GM21381 (cell line): ENCODE data around the gene GALNT18.

ENCODE experiments used
- ATAC-seq: cut with Tn5 transposase; IDR thresholded peaks from one replicate; pipeline ENCODE4 v1.9.1; 2021; ENCODE audit warnings: mild to moderate bottlenecking, moderate library complexity; ENCODE audit not compliant: unreplicated experiment

GALNT18 gene

GRCh38 chr11:11320825-11321224 is 301.0 kb downstream of the GALNT18 start:
- ATAC-seq, result no peak

- ATAC-seq, result no peak
These were observed 302.8 kb downstream of the GALNT18 start for GRCh38 chr11:11318961-11319360.

- no peak for ATAC-seq
These were observed 303.3 kb downstream of the GALNT18 start for GRCh38 chr11:11318461-11318860.

GRCh38 chr11:11316651-11317230 is 305.1 kb downstream of the GALNT18 start:
- no peak for ATAC-seq

- ATAC-seq, result no peak
These were observed 307.7 kb downstream of the GALNT18 start for GRCh38 chr11:11313902-11314692.

- no peak for ATAC-seq
These were observed 308.4 kb downstream of the GALNT18 start for GRCh38 chr11:11313426-11313825.

GRCh38 chr11:11312738-11313137 is 309.1 kb downstream of the GALNT18 start:
- no peak for ATAC-seq

GRCh38 chr11:11311169-11311568 is 310.6 kb downstream of the GALNT18 start:
- ATAC-seq, result no peak

GRCh38 chr11:11309906-11310305 is 311.9 kb downstream of the GALNT18 start:
- ATAC-seq, result no peak

GRCh38 chr11:11308249-11308648 is 313.6 kb downstream of the GALNT18 start:
- ATAC-seq, result no peak

GRCh38 chr11:11306855-11307254 is 314.9 kb downstream of the GALNT18 start:
- ATAC-seq, result no peak

- no peak for ATAC-seq
These were observed 317.3 kb downstream of the GALNT18 start for GRCh38 chr11:11304550-11304949.

- ATAC-seq, result no peak
These were observed 319.2 kb downstream of the GALNT18 start for GRCh38 chr11:11302565-11302964.

- ATAC-seq, result no peak
These were observed 320.6 kb downstream of the GALNT18 start for GRCh38 chr11:11301212-11301611.

- no peak for ATAC-seq
These were observed 324.2 kb downstream of the GALNT18 start for GRCh38 chr11:11297578-11297977.

GRCh38 chr11:11296434-11296833 is 325.4 kb downstream of the GALNT18 start:
- ATAC-seq, result no peak

- no peak for ATAC-seq
These were observed 327.3 kb downstream of the GALNT18 start for GRCh38 chr11:11294551-11294855.

- ATAC-seq, result no peak
These were observed 327.8 kb downstream of the GALNT18 start for GRCh38 chr11:11293798-11294550.

GRCh38 chr11:11292839-11293238 is 329.0 kb downstream of the GALNT18 start:
- ATAC-seq, result no peak

GRCh38 chr11:11291041-11292015 is 330.5 kb downstream of the GALNT18 start:
- no peak for ATAC-seq

GRCh38 chr11:11290354-11290753 is 331.5 kb downstream of the GALNT18 start:
- no peak for ATAC-seq
